ENCODE data around the gene SPATA21. TPM values are rescaled to one million over a fixed set of nuclear protein-coding genes. Genes with fewer than 3 reads are reported as not detected.

Gene SPATA21
- total and polyA plus RNA-seq, 2 donors from 2014 or later: not detected

DNA sequence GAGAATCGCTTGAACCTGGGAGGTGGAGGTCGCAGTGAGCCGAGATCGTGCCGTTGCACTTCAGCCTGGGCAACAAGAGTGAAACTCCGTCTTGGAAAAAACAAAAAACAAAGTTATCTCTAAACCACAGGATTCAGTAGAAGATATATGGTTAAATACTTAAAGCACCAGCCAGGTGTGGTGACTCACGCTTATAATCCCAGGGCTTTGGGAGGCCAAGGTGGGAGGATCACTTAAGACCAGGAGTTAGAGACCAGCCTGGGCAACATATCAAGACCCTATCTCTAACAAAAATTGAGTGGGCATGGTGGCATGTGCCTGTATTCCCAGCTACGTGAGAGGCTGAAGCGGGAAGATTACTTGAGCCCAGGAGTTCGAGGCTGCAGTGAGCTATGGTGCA, 8.9 kb upstream of the SPATA21 start:
- Histone ChIP-seq H3K36me3 (ENCODE audit: control insufficient read depth in 2 of 3, insufficient read depth in 3 of 3, low read length in 3 of 3) (peaks cover 14 to 31% (median 30%) of the 10 kb centered on the region in 3 donors), H3K9me3 (ENCODE audit: control insufficient read depth in 2 of 3, insufficient read depth in 1 of 3, low read length in 3 of 3) (no peaks in the 10 kb centered on the region), H3K27ac (ENCODE audit: low read depth in 2 of 2, low read length in 2 of 2) (no peak overlapping the region), H3K4me1 (ENCODE audit: control insufficient read depth in 2 of 3, insufficient read depth in 2 of 3, low read depth in 1 of 3, low read length in 3 of 3) (peaks cover 0 to 10% (median 0%) of the 10 kb centered on the region in 3 donors), H3K27me3 (ENCODE audit: control insufficient read depth, insufficient read depth, low read length) (no peaks in the 10 kb centered on the region), H3K9ac (ENCODE audit: low read length in 3 of 3) (no peak overlapping the region), H3K4me3 (ENCODE audit: low read length in 3 of 3) (no peak overlapping the region)
- DNase-seq: no peak
- TF ChIP-seq, protein P1, sequence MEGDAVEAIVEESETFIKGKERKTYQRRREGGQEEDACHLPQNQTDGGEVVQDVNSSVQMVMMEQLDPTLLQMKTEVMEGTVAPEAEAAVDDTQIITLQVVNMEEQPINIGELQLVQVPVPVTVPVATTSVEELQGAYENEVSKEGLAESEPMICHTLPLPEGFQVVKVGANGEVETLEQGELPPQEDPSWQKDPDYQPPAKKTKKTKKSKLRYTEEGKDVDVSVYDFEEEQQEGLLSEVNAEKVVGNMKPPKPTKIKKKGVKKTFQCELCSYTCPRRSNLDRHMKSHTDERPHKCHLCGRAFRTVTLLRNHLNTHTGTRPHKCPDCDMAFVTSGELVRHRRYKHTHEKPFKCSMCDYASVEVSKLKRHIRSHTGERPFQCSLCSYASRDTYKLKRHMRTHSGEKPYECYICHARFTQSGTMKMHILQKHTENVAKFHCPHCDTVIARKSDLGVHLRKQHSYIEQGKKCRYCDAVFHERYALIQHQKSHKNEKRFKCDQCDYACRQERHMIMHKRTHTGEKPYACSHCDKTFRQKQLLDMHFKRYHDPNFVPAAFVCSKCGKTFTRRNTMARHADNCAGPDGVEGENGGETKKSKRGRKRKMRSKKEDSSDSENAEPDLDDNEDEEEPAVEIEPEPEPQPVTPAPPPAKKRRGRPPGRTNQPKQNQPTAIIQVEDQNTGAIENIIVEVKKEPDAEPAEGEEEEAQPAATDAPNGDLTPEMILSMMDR (IDR thresholded peaks at IDR 0.05; ENCODE audit: borderline replicate concordance, extremely low read depth, insufficient read depth): no peak
- intact Hi-C loops (cut with DNase I): no loop called here
- no peak for FAIRE-seq

GRCh38 chr1:16445052-16445451, 7.8 kb upstream of the SPATA21 start:
- Histone ChIP-seq H3K4me1 (ENCODE audit: control insufficient read depth in 2 of 3, insufficient read depth in 2 of 3, low read depth in 1 of 3, low read length in 3 of 3) (peaks cover 0 to 10% (median 0%) of the 10 kb centered on the region in 3 donors), H3K4me3 (ENCODE audit: low read length in 3 of 3) (no peak overlapping the region), H3K27ac (ENCODE audit: low read depth in 2 of 2, low read length in 2 of 2) (no peak overlapping the region), H3K9ac (ENCODE audit: low read length in 3 of 3) (no peak overlapping the region), H3K27me3 (ENCODE audit: control insufficient read depth, insufficient read depth, low read length) (no peaks in the 10 kb centered on the region), H3K36me3 (ENCODE audit: control insufficient read depth in 2 of 3, insufficient read depth in 3 of 3, low read length in 3 of 3) (peaks cover 14 to 31% (median 29%) of the 10 kb centered on the region in 3 donors), H3K9me3 (ENCODE audit: control insufficient read depth in 2 of 3, insufficient read depth in 1 of 3, low read length in 3 of 3) (no peaks in the 10 kb centered on the region)
- FAIRE-seq: no peak
- TF ChIP-seq, protein P1 (IDR thresholded peaks at IDR 0.05; ENCODE audit: borderline replicate concordance, extremely low read depth, insufficient read depth): no peak
- no peak for DNase-seq
- intact Hi-C loops (cut with DNase I): no loop called here

- intact Hi-C loops (cut with DNase I): no loop called here
- peaks cover 0 to 10% (median 0%) of the 10 kb centered on the region in 3 donors for H3K4me1 ChIP-seq (ENCODE audit: control insufficient read depth in 2 of 3, insufficient read depth in 2 of 3, low read depth in 1 of 3, low read length in 3 of 3)
- H3K27ac ChIP-seq (ENCODE audit: low read depth in 2 of 2, low read length in 2 of 2): no peak overlapping the region
- no peak overlapping the region for H3K9ac ChIP-seq (ENCODE audit: low read length in 3 of 3)
- no peak for FAIRE-seq
- TF ChIP-seq, protein P1 (IDR thresholded peaks at IDR 0.05; ENCODE audit: borderline replicate concordance, extremely low read depth, insufficient read depth): no peak
- H3K36me3 ChIP-seq (ENCODE audit: control insufficient read depth in 2 of 3, insufficient read depth in 3 of 3, low read length in 3 of 3): peaks cover 10 to 23% (median 20%) of the 10 kb centered on the region in 3 donors
- no peak for DNase-seq
- no peaks in the 10 kb centered on the region for H3K27me3 ChIP-seq (ENCODE audit: control insufficient read depth, insufficient read depth, low read length)
- H3K4me3 ChIP-seq (ENCODE audit: low read length in 3 of 3): no peak overlapping the region
- H3K9me3 ChIP-seq (ENCODE audit: control insufficient read depth in 2 of 3, insufficient read depth in 1 of 3, low read length in 3 of 3): no peaks in the 10 kb centered on the region
Observed at GRCh38 chr1:16443975-16444770, 6.9 kb upstream of the SPATA21 start.
